GM19397 (cell line): ENCODE measurements around the gene SBF2.
A peak's percentile ranks its signal among the peaks of the same experiment; 100 is the strongest.

ENCODE experiments used
- ATAC-seq: cut with Tn5 transposase; IDR thresholded peaks from one replicate; pipeline ENCODE4 v1.9.1; 2021; ENCODE audit warnings: mild to moderate bottlenecking, moderate library complexity; ENCODE audit not compliant: unreplicated experiment

Gene SBF2

DNA sequence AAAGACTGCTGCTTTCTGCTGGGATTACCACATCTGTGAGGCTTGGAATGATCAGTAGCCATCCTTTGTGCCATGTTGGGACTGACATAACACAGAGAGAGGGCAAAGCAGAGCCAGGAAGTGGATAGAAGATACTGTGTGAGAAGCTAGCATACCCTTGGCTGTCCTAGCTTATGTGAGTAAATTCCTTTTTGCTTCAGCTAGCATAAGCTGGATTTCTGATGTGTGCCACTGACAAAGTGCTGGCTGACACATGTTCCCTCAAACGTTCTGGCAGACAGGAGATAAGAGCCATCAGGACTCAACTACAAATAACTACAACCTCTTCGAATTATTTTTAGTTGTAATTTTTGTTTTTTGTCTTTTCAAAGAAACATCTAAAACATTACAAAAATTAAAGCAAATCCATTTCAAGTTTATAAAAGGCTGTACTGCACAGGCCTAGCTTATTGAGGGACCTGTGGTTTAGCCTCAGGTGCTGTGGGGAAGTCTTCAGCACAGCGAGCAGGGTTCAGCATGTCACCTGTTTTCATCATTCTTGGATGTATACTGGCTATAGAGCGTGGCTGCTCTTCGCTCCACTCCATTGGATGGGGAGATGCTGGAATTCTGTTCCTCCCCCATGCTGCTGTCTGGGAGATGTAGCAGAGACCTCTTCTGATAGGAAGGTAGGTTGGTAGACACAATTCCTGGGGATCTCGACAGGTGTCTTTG is 509.3 kb downstream of the SBF2 start:
- ATAC-seq = no peak

DNA sequence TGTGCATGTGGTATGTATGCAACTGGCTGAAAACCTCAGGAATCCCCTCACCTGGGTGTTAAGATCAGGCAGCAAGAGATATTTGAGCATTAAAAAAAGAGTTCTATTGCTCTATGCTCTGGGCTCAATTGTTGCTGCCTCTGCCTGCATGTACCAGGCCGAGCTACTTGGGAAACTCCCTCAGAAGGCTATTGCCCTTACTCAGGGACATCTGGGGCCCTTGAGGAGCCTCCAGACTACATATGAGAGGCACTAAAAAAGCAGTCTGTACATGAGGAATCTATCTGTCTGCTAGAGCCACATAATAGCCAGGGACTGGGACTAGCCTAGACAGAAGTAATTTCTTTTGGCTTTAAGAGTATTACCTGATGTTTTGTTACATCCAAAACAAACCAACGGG is 510.0 kb downstream of the SBF2 start:
- ATAC-seq = no peak

GRCh38 chr11:9780929-9781328 is 513.1 kb downstream of the SBF2 start:
- ATAC-seq = no peak

- ATAC-seq = no peak
Measured at GRCh38 chr11:9777525-9777924, 516.5 kb downstream of the SBF2 start.

DNA sequence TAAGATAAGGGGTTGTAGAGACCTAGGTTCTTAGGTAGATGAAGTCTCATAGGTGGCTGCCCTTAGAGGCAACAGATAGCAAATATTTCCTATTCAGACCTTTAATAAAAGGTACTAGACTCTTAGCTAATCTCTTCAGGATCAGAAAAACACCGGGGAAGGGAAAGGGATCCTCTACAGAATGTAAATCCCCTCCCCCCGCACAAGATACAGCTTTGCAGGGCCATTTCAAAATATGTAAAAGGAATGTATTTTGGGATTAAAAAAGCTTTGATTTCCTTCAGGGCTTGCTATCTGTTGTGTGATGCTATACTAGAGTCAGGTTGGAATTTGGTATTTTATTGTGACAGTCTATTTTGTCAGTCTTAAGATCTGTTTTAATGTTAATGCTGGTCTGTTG is 517.0 kb downstream of the SBF2 start:
- no peak for ATAC-seq

- no peak for ATAC-seq
Measured at GRCh38 chr11:9776203-9776602, 517.8 kb downstream of the SBF2 start.

- ATAC-seq = no peak
Measured at GRCh38 chr11:9775398-9775779, 518.6 kb downstream of the SBF2 start.

DNA sequence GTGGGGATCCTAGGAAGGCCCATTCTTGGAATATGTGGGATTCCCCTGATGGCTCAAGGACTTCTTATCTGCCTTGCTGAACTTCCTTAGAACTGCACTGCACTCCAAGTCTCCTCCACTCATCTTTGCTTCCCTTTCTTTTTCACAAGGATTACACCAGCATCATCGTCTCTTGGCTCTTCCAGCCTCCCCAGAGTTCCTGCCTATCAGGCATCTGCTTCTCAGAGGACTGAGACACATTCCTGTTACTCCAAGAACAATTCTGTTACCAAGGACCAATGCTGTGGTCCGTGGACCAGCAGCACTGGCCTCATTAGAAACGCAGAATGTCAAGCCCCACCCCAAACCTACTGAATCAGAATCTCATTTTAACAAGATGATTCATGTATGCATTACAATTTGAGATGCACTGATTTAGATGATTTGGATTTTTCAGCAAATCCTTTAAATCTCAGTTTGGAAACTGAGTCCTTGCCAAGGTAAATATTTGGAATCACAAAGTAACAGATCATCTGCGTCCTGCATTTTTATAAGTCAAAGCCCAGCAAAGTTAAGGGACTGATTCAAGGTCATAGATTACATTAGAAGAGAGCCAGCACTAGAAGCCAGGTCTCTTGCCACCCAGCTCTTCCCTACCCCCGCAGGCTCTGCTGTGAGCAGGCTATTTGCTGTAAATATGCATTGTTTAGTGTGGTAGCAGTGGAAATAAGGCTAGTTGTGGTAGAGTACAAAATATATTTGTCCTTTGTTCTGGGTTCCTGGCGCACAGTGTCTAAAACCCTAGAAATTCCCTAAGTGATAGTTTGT is 519.2 kb downstream of the SBF2 start:
- ATAC-seq = no peak

GRCh38 chr11:9774109-9774508 is 519.9 kb downstream of the SBF2 start:
- ATAC-seq = no peak

DNA sequence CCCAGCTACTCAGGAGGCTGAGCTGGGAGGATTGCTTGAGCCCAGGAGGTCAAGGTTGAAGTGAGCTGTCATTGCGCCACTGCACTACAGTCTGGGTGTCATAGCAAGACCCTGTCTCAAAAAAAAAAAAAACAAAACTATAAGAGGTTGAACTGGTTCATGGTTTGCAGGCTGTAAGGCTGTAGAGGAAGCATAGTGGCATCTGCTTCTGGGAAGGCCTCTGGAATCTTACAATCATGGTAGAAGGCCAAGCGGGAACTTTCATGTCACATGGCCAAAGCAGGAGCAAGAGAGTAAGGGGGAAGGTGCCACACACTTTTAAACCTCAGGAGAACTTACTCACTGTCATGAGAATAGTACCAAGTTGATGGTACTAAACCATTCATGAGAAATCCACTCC is 520.5 kb downstream of the SBF2 start:
- ATAC-seq = no peak

GRCh38 chr11:9772218-9772617 is 521.8 kb downstream of the SBF2 start:
- ATAC-seq = no peak

- ATAC-seq = no peak
Measured at GRCh38 chr11:9771071-9771511, 522.9 kb downstream of the SBF2 start.

- no peak for ATAC-seq
Measured at GRCh38 chr11:9769621-9770020, 524.4 kb downstream of the SBF2 start.

DNA sequence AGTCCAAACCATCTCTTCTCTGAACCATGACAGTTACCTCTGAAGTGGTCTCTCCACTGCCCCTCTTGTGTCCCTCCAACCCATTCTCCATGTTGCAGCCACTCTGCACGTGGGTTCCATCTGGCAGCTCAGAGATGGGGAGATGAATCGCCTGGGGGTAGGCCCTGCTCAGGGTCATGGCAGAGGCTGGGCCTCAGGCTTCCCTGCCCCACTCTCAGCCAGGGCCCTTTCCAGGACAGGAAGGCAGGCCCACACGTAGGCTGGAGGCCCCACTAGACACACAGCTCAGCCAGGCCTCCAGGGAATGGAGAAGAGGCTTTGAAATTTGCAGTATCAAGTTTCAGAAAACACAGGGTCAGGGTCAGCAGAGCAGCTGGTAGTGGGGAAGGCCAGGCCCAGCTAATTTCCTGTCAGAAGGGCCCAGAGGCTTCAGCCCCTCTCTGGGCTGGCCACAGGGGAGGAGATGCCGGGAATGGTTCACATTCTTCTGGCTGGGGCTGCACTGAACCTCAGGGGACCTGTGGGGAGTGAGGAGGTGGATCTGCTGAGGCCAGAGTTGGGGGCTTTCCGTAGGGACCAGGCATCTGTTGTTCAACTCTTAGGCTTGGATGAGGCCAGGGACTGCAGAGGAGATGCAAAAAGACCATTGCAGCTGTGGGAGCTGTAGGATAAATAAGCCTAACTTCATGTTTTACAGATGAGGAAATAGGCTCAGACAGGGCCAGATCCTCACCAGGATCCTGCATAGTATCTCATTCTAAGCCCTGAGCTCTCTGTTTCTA is 528.5 kb downstream of the SBF2 start:
- no peak for ATAC-seq

DNA sequence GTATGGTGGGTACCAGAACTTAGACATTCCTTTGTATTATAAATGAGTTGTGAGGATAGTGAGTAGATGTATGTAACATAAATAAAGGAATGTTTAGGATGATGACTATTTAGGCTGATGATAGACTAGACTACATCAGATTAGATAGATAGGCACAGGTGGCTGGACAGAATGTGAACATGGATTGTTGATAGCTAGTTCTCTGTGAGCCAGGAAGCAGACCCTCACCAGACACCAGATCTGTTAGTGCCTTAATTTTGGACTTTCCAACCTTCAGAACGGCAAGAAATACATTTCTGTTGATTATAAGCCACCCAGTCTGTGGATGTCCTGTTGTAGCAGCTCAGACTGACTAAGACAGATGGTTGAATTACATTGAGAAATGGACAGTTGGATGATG is 530.7 kb downstream of the SBF2 start:
- no peak for ATAC-seq

DNA sequence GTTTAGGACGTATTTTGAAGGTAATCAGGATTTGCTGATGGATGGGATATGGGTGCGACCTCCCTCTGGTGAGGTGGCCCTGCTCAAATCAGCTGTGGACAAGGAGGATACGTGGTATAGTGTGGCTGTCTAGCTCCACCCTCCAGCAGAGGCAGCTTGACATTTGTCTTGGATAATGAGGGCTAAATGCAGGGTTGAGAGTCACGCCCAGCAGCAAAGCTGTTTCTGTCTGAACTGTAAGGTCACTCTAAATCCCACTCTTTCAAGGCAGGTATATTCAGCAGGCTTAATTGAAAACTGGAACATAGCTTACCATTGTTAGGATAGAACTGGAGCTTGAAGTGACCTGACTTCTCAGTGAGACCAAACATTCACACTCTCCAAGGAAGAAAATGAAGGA is 531.5 kb downstream of the SBF2 start:
- no peak for ATAC-seq

GRCh38 chr11:9761441-9761945 is 532.5 kb downstream of the SBF2 start:
- no peak for ATAC-seq

- no peak for ATAC-seq
Measured at GRCh38 chr11:9760193-9760575, 533.8 kb downstream of the SBF2 start.

- ATAC-seq = peak; percentile 43
Measured at GRCh38 chr11:9759519-9760192, 534.4 kb downstream of the SBF2 start.

DNA sequence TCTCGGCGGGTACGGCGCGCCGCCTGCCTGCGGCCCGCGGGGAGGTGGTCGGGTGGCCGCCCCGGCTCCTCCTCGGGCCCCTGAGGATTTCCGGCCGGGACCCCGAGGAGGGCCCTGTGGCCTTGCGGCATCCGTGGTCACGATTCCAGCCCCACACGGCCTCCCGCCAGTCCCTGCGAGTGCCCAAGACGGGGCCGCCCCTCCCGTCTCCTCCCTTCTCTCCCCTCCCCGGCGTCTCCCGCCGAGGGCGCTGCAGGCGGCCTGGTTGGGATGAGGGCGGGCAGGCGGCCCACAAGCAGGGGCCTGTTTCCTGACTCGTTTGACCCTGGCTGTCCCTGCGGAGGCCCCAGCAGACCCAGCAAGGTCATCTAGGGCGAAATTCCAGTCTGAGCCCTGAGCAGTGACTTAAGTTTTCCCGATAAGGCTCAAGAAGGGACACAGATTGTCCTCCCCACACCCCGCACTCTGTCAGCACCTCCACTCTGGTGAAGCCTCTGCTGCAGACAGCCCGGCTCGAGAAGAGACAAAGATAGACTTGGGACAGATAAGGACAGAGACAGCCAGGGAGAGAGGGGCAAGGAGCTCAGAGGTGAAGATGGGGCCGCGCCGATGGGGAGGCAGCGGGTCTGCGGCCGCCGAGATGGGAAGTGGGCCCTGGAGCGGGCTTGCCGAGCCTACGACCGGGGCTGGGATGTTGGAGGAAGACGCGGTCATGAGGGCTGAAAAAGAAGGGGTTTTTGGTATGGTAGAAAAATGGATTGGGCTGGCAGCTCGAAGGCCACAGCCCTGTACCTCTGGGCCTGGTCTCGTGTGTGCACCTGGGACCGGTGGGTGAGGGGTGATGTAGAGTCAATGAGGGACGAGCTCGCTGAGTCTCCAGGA is 535.1 kb downstream of the SBF2 start:
- peak; percentile 24 for ATAC-seq
